GM19438 (cell line): Measurements from ENCODE around the gene RTN4IP1.
A peak's percentile ranks its signal among the peaks of the same experiment; 100 is the strongest.

Source experiments
- ATAC-seq: cut with Tn5 transposase; IDR thresholded peaks from one replicate; pipeline ENCODE4 v1.9.1; 2021; ENCODE audit warnings: low read depth; ENCODE audit not compliant: unreplicated experiment

The RTN4IP1 gene, protein sequence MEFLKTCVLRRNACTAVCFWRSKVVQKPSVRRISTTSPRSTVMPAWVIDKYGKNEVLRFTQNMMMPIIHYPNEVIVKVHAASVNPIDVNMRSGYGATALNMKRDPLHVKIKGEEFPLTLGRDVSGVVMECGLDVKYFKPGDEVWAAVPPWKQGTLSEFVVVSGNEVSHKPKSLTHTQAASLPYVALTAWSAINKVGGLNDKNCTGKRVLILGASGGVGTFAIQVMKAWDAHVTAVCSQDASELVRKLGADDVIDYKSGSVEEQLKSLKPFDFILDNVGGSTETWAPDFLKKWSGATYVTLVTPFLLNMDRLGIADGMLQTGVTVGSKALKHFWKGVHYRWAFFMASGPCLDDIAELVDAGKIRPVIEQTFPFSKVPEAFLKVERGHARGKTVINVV

DNA sequence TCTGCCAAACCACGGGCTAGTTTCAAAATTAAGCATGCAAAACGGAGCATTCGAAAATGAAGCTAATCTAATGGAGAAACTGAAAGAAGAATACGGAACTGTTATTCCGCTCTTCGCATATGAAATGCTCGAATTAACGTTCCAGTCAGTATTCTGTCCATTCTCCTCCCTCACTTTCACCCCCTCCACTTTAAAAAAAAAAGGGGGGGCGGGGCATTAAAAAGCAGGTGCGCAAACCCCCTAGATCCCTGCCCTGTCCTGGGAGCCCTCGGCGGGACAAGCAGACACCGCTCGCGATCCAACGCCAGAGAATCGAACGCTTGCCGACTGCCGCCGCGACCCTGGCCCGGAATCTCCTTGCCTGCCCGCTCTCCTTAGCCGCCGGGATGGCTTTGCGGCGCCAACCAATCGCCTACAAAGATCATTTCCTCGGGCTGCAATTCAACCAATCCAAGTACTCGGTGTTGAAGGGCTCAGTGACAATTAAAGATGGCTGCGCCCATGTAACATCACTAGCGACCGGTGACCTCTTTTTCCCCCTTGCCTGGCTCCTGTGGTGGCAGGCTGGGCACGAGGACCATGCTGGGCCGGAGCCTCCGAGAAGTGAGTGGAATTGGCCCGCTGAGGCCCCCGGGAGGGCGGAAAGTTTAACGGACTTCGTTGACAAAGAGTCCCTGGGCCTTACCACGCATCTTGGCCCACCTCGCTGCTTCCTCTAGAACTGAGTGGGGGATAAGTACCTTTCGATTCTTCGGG, at the start of gene RTN4IP1, which contains the start of gene QRSL1:
TSS of gene RTN4IP1 (minus strand) at position 396 of the 756 bp plus-strand sequence. CDS start 477 bp downstream, outside the sequence.
TSS of gene QRSL1 (plus strand) at position 476 of the 756 bp plus-strand sequence. CDS start at position 580, 104 bp downstream.
- peak; percentile 76 for ATAC-seq

DNA sequence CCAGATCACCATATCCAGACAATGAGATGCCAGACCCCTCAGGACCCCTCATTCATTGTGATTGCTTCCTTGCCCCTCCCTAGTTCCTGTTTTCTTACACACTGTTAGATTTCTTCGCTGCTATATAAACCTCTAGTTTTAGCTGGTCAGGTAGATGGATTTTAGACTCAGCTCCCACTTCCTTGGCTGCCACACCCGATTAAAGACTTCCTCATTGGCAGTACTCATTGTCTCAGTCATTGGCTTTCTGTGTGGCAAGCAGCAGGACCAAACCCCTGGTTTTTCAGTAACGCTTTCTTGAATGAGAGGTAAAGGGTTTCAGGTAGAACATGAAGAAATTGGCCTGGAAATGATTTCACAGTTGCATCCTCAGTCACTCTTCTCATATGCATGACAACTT, 48.0 kb upstream of the RTN4IP1 start:
- no peak for ATAC-seq

DNA sequence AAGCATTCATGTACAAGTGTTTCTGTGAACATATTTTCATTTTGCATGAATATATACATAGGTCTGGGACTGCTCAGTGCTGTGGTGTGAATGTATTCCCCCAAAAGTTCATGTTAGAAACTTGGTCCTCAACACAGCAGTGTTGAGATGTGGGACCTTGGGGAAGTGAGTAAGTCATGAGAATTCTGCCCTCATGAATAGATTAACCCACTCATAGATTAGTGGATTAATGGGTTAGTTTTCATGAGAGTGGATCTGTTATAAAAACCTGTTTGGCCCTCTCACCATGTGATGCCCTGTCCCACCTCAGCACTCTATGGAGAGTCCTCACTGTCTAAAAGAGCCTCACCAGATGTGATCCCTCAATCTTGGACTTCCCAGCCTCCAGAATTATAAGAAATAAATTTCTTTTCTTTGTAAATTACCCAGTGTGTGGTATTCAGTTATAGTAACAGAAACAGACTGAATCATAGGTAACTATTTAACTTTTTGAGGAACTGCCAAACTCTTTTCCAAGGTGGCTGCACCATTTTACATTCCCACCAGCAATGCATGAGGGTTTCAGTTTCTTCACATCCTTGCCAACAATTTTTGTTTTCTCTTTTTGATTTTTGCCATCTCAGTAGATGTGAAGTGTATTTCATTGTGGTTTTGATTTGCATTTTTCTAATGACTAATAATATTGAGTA, 45.4 kb upstream of the RTN4IP1 start:
- ATAC-seq, result no peak

DNA sequence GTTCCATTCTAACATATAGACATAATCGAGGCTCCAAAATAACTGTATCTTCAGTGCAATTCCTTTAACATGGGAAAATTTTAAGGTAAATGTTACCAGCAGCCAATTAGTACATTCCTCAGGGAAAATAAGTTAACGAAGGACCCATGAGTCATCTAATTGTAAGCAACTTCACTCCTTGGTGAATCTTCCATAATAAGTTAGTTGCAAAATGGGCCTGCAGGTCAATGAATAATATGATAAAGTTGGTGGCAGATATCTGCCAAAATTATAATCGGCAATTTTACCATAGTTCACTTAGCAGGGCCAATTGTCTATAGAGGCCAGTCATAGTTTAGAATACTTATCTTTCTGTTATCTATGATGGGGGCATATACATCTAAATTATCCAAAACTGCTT, 42.4 kb upstream of the RTN4IP1 start:
- no peak for ATAC-seq

DNA sequence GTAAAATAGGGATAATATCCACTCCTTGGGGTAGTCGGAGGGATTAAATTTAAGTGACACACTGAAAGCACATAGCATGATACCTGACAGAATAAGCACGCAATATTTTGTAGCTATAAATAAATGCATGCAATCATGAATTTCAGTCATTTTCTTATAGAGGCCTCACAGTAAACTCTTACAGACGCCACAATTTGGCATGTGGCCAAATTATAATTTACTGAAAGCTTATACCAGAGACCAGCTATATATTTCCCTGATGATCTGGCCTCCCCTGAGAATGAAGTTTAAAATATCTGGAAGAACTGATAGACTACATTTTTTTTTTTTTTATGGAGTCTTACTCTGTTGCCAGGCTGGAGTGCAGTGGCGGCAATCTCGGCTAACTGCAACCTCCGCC, 40.9 kb upstream of the RTN4IP1 start:
- ATAC-seq, result no peak

DNA sequence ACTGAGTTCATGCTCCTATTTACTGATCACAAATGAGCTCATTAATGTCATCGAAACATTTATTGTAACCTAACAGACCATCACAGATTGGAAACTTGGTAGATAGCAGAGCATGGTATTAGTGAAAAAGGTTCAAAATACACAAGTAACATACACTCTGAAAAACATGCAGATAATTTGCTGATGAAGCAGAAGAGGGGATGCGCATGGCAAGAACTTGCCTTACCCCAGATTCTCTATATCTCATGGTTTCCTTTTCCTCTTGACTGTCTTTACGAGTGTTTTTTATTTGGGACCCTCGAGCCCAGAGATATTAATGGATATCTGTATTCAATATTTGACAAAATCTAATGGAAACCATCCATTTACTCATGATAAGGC, 37.7 kb upstream of the RTN4IP1 start:
- no peak for ATAC-seq

DNA sequence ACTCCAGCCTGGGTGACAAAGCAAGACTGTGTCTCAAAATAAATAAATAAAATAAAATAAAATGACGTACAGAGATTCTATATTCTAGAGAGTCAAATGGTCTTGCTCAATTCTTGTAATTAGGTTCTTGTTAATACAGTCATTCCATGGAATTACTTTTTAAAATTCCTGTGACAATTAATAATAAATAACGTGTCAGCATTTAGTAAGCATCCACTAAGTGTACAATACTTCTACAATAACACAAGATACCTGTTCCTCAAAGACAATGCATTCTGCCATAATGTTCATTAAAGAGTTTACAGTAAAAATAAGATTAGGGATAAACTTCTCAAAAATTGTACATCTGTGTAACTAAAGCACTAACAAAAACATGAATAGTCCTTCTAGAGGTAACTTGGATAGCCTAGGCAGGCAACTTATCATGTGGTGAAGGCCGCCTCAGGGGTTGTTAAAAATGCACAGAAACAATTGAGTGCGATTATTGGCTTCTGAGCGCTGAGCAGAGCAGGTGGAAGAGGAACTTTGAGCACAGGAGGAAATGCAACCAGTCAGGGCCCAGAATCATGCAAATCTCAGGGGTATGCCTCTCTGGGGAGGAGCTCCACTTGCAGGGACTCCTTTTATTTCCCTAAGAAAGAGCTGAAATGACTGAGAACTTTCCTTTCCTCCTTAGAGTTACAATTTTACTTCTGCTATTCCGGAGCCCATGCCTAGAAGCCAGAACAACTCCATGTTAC, 37.2 kb upstream of the RTN4IP1 start:
- ATAC-seq, result peak; percentile 98

DNA sequence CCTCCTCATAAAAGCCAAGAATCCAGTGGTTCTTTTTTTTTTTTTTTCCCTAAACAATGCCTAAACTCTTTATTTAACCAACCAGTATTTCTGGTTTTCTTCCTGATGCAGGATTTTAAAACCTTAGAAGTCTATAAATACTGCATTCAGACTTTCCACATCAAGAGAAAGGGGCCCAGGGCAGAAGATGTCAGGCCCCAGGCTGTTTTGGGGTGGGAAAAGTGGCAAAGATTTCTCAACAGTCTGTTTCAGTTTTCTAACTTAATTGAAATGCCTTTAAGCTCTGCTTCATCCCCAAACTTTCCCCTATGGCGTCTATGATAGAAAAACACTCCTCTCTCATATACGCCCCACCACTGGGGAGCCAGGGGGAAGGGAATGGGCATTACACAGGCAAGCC, 33.2 kb upstream of the RTN4IP1 start:
- ATAC-seq, result no peak

DNA sequence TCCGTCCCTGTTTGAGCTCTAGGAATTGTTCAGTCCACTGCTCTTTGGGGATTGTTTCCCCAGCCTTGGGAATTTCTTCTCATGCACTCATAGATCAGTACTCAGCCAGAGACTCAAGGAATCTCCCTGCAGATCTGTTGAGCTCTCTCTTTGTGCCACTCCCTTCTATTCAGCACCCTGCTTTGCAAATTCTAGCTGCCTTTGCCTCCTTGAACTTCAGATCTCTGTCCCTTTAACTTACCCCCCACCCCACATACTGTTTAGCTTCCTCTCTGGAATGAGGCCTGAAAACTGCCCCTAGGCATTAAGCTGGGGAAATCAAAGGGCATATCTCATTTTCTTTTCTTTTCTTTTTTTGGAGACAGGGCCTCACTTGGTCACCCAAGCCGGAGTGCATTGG, 30.6 kb upstream of the RTN4IP1 start:
- ATAC-seq, result no peak

DNA sequence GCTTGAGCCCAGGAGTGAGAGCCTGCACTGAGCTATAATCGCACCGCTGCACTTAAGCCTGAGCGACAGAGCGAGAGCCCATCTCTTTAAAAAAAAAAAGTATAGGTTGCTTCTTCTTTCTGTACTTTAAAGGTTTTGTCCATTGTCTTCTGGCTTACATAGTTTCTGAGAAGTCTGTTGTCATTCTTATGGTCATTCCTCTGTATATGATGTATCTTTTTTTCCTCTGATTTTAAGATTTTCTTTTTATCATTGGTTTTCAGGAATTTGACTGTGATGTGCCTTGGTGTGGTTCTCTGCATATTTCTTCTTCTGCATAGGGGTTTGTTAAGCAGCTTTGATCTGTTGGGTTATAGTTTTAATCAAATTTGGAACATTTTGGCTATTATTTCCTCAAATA, 29.2 kb upstream of the RTN4IP1 start:
- ATAC-seq, result no peak

DNA sequence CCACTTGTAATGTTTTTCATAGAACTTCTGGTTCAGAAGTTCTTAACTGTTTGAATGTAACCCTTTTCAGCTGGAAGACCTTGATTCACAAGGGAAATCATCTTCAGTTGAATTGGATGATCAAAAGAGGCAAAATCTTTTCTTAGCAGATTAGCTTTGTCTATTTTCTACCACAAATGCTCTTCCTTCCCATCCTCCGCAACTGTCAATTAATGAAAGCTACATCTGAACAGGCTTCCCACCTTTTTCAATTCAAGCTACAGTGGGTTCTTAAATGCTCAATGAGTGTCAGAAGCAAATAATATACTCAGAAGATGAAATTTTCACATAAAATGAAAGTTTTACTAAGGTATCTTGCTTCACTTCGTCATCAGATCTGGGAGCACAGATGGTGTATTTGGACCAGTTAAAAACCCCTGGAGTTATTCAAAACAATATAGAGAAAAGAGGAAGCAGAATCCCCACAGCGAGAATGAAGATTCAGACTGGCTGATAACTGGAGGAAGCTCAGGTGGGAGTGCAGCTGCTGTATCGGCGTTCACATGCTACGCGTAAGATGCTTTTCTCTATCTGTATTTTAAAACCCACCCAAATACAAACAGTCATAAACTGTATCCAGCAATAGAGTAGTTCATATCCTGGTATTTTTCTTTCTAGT, 19.5 kb upstream of the RTN4IP1 start:
- ATAC-seq, result peak; percentile 92

DNA sequence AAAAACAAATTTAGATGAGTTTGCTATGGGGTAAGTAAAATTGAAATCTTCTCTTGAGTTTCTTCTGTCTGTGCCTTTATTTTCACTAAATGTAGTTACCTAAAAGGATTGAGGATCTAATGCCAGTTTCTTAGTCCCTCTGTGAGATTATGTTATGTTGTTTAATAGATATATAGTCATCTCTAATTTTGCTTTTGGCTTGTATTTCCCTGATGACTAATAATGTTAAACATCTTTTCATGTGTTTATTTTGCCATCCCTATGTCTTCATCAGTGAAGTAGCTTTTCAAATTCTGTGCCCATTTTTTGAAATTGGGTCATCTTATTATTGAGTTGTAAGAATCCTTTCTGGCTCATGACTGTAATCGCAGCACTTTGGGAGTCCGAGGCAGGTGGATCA, 13.8 kb upstream of the RTN4IP1 start:
- no peak for ATAC-seq

DNA sequence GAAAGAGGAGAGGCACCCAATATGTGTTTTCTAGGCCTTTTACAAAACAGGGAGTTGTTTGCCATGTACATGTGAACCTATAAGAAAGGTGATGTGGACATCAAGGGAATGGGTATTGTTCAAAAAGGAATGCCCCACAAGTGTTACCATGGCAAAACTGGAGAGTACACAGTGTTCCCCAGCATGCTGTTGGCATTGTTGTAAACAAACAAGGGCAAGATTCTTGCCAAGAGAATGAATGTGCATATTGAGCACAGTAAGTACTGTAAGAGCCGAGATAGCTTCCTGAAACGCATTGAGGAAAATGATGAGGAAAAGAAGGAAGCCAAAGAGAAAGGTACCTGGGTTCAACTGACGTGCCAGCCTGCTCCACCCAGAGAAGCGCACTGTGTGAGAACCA, 13.2 kb upstream of the RTN4IP1 start:
- ATAC-seq, result no peak

DNA sequence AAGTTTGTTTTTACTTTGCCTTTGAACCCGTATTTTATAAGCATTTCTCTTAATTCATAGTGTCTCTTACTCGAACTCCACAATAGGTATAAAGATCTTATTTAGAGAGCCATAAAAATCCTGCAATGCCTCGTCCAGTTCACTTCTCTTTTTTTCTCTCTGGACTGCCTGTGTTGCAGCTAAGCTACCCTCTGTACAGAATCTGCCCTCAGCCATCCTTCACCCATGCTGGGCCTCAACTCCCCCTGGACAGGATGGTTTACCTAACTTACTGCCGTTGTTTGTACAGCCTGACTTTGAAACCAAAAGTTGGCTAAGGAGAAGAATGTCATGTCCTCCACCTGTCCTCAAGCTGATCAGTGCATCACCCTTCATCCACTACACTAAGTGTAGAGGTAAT, 10.5 kb upstream of the RTN4IP1 start:
- ATAC-seq, result no peak

DNA sequence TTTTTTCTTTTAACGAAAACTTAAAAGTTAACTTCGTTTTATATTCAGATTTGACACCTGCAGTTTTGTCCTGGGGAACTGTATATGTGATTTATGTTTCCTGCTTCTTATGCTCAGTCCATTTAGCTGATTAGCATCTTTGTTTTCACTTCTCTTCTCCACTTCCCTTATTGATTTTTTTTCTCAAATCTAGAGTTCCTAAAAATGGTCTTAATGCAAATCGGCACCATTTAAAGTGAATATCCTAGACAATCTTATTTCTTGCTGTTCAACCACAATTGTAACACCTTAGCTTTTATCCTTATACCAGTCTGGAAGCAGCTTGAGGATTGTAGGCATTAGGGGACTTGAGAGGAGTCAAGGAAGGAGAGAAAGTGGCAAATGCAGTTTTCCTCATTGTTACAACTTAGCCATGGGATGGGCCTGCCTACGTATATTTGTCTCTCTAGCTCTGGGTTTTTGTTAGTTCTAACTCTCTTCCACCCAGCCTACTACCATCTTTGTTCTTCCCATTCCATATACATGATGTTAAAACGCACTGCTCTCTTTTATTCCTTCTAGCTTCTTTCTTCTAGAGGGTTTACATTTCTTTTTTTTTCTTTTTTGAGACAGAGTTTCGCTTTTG, 8.5 kb upstream of the RTN4IP1 start:
- peak; percentile 63 for ATAC-seq

DNA sequence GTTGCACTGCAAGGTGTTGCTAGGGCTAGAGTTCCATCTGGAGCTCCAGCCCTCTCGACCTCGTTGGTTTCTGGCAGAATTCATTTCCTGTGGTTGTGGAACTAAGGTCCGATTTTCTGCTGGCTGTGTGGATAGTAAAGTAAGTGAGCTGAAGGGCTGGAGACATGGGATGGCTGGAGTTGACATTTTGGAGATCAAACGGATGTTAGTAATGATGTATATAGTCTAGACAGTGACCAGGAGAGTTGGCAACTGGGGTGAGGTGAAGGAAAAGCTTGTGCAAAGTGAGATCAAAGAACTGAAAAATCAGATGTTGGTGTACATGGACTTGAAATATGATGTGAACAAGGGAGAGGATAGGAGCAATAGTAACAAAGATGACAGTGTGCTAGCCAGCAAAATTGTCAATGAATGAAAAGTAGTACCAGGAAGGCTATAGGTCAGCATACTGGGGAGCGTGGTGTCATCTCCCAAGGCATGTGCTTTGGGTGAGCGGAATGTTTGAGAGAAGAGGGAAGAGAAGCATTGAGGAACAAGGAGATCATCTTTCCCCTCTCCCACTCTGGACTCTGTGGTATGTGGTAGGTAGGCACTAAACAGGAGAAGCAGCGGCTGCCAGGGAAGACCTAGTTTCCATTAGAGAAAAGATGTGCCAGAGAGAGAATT, 7.9 kb upstream of the RTN4IP1 start:
- ATAC-seq, result peak; percentile 20

DNA sequence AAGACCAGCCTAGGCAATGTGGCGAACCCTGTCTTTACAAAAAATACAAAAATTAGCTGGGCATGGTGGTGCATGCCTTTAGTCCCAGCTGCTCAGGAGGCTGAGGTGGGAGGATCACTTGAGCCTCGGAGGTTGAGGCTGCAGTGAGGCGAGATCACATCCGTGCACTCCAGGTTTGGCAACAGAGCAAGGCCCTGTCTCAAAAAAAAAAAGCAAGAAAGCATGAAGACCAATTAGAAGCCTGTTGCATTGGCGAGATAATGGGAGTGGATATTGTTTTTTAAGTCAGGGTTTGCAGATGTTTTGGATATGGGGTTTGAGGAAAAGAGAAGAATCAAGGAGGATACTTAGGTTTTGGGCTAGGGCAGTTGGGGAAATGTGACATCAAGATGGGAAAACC, 5.3 kb upstream of the RTN4IP1 start:
- no peak for ATAC-seq

DNA sequence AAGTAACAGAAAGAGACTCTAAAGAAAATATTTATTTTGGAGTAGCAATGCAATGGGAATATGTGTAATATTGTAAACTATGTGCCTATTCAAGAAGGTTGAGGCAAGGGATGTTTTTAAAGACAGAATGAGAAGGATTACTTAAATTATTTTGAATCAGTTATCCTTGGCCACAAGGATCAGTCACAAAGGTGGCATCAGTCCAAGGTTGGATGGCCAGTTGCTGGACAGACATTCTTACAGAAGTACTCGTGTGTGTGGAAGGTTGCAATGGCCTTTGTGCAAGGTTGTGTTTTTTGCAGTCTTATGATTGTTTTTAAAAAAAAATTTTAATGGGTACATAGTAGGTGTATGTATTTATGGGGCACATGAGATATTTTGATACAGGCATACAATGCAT, 2.0 kb upstream of the RTN4IP1 start:
- no peak for ATAC-seq

DNA sequence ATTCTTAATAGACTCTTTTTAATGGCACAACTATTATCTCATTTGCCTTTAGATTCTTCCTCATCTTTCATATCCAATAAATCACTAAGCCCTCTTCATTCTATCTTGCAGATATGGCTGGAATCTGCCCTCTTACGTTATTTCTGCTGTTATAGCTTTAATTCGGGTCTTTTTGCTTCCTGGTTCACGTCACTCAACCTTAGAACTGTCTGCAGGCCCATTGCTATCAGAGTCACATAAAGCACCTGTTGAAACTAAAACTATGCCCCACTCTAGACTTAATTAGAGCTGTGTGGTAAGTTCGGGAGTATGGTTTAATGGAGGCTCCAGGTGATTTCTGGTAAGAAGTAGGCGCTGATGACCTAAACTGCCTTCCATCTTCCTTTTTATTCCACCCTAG, 1.1 kb upstream of the RTN4IP1 start:
- ATAC-seq, result no peak
